HG03354 (cell line): ENCODE data around the gene CEP170B.
"Not testable (repeated sequence)": the region's sequence is repeated elsewhere in the genome, so short reads cannot be mapped to it uniquely, and the experiment has no call there.

Experiments
- ATAC-seq: cut with Tn5 transposase; IDR thresholded peaks from one replicate; pipeline ENCODE4 v1.9.1; 2021; ENCODE audit warnings: mild to moderate bottlenecking; ENCODE audit not compliant: unreplicated experiment, poor library complexity, severe bottlenecking

Gene CEP170B

GRCh38 chr14:104938960-104939359 is 73.9 kb downstream of the CEP170B start:
- ATAC-seq: no peak

DNA sequence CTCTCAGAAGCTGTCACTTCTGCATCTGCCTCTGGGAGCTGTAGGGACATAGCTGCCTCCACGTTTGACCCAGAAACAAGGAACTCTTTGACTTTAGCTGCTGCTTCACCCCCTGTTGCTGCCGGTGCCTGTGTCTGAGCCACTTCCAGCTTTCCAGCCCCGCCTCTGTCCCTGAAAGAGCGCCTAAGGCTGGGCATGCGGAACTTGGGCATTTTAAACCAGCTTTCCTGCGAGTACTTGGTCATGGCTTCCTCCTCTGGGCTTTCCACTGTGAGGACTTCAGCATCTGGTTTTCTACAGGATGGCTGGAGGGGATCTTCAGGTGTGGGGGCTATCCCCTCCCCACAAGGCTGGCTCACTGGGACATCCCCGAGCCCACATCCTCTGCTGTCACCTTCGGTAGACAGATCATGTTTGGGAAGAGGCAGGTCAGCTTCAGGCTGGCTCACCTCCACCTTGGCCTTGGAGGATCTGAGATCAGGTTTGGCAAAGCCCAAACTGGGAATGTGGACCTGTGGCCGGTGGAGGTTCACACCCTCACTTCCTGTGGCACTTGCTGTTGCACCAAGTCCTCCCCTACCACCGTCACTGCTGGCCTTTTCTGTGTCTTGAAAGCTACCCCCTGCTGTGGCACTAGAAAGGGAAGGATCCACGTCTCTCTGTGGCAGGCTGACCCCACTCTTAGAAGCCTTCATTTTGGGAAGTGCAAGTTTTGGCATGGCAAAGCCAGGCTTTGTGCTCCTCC is 74.8 kb downstream of the CEP170B start:
- ATAC-seq: no peak

GRCh38 chr14:104940526-104941150 is 75.6 kb downstream of the CEP170B start:
- ATAC-seq: no peak

GRCh38 chr14:104941508-104942365 is 76.7 kb downstream of the CEP170B start:
- no peak for ATAC-seq

- ATAC-seq: no peak
These were observed 77.5 kb downstream of the CEP170B start for GRCh38 chr14:104942586-104942985.

GRCh38 chr14:104943216-104944015 is 78.3 kb downstream of the CEP170B start:
- not testable (repeated sequence) for ATAC-seq

DNA sequence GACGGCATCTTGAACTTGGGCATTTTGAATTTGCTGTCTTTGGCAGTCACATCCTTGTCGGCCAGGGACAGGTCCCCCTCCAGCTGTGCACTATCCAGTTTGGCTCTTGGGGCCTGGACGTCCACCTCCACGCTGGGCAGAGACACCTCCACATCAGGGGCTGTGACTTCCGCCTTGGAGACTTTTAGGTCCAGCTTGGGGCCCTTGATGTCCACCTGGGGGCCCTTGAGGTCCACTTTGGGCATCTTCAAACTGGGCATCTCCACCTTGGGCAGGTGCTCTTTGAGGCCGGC is 78.9 kb downstream of the CEP170B start:
- ATAC-seq: not testable (repeated sequence)

- ATAC-seq: not testable (repeated sequence)
These were observed 79.6 kb downstream of the CEP170B start for GRCh38 chr14:104944436-104945205.

DNA sequence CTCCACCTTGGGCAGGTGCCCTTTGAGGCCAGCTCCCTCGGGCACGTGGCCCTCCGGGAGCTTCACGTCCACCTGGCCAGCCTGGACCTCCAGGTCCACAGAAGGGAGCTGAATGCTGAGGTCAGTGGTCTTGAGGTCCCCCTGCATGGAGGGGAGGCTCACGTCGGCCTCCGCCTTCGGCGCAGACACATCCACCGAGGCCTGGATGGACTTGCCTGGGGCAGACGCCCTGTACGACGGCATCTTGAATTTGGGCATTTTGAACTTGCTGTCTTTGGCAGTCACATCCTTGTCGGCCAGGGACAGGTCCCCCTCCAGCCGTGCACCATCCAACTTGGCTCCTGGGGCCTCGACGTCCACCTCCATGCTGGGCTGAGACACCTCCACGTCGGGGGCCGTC is 80.2 kb downstream of the CEP170B start:
- not testable (repeated sequence) for ATAC-seq
